GM23338 (cell line): ENCODE results near the gene TCTN3. TPM values are rescaled to one million over a fixed set of nuclear protein-coding genes. Genes with fewer than 3 reads are reported as not detected.

Experiments
- ATAC-seq: fragments of 200-7000 bp; cut with Tn5 transposase; 3 replicates; pipeline ENCODE4 v1.9.1; 2020
- DNase-seq: peaks from one replicate; pipeline ENCODE4 v3.0.0-alpha.2; 2015; ENCODE audit warnings: low spot score
- H2AFZ ChIP-seq: fragments of 200-600 bp; sonication (generic); 2 replicates; pipeline ENCODE4 v1.8.0; 2016; ENCODE audit warnings: antibody characterized with exemption, mild to moderate bottlenecking, moderate library complexity
- H3F3A ChIP-seq: fragments of 200-600 bp; sonication (generic); replicated peaks from 2 replicates; pipeline ENCODE4 v1.8.0; 2017; ENCODE audit warnings: antibody characterized with exemption, mixed run types, low read depth
- H3K27ac ChIP-seq: fragments of 200-600 bp; sonication (generic); 2 replicates; pipeline ENCODE4 v1.6.1; 2016; ENCODE audit warnings: low read depth
- H3K27me3 ChIP-seq: fragments of 200-600 bp; sonication (generic); 2 replicates; pipeline ENCODE4 v1.8.0; 2016; ENCODE audit warnings: mild to moderate bottlenecking, mixed run types, moderate library complexity; ENCODE audit not compliant: insufficient read depth
- H3K36me3 ChIP-seq: fragments of 200-600 bp; sonication (generic); 2 replicates; pipeline ENCODE4 v1.8.0; 2016; ENCODE audit warnings: mild to moderate bottlenecking; ENCODE audit not compliant: insufficient read depth
- H3K4me1 ChIP-seq: fragments of 200-600 bp; sonication (generic); 2 replicates; pipeline ENCODE4 v1.8.0; 2016; ENCODE audit warnings: mild to moderate bottlenecking, moderate library complexity; ENCODE audit not compliant: insufficient read depth
- H3K4me2 ChIP-seq: fragments of 200-600 bp; sonication (generic); 2 replicates; pipeline ENCODE4 v1.7.1; 2017; ENCODE audit warnings: mixed run types
- H3K4me3 ChIP-seq: fragments of 200-600 bp; sonication (generic); 2 replicates; pipeline ENCODE4 v1.6.1; 2016; ENCODE audit warnings: mixed run types
- H3K79me2 ChIP-seq: fragments of 200-600 bp; sonication (generic); replicated peaks from 2 replicates; pipeline ENCODE4 v1.8.0; 2017; ENCODE audit warnings: mild to moderate bottlenecking; ENCODE audit not compliant: insufficient read depth
- H3K9me2 ChIP-seq: fragments of 200-600 bp; sonication (generic); 2 replicates; pipeline ENCODE4 v1.8.0; 2017; ENCODE audit not compliant: insufficient read depth
- H4K20me1 ChIP-seq: fragments of 200-600 bp; sonication (generic); replicated peaks from 2 replicates; pipeline ENCODE4 v1.8.0; 2017; ENCODE audit warnings: mild to moderate bottlenecking; ENCODE audit not compliant: insufficient read depth
- H3K27ac Mint-ChIP-seq: 2 replicates; pipeline ENCODE4 v1.8.0; 2020; ENCODE audit warnings: inconsistent platforms, mild to moderate bottlenecking, moderate library complexity, mixed read lengths
- H3K27me3 Mint-ChIP-seq: 3 replicates; pipeline ENCODE4 v1.8.0; 2022; ENCODE audit warnings: low read depth, mild to moderate bottlenecking, moderate library complexity, mixed read lengths, inconsistent platforms; ENCODE audit not compliant: insufficient read depth, poor library complexity
- H3K36me3 Mint-ChIP-seq: 3 replicates; pipeline ENCODE4 v1.8.0; 2021; ENCODE audit warnings: low read depth, mild to moderate bottlenecking, inconsistent platforms, moderate library complexity, mixed read lengths
- H3K4me1 Mint-ChIP-seq: 3 replicates; pipeline ENCODE4 v1.8.0; 2020; ENCODE audit warnings: mild to moderate bottlenecking, inconsistent platforms, mixed read lengths
- H3K4me3 Mint-ChIP-seq: 3 replicates; pipeline ENCODE4 v1.8.0; 2021; ENCODE audit warnings: moderate library complexity, mild to moderate bottlenecking, inconsistent platforms, mixed read lengths
- H3K9me3 Mint-ChIP-seq: 3 replicates; pipeline ENCODE4 v1.8.0; 2020; ENCODE audit warnings: moderate library complexity, mild to moderate bottlenecking, inconsistent platforms, mixed read lengths
- CTCF ChIP-seq, 2 experiments: fragments of 200-600 bp in 1 of 2; sonication (generic) in 1 of 2; conservative IDR thresholded peaks; 2 replicates each; pipeline versions ENCODE4 v1.5.1 to v1.6.1; 2016 to 2017; ENCODE audit warnings: antibody characterized with exemption in 2 of 2, low read depth in 2 of 2, mild to moderate bottlenecking in 2 of 2, moderate library complexity in 1 of 2
- EZH2 ChIP-seq: fragments of 200-600 bp; sonication (generic); IDR thresholded peaks from one replicate; pipeline ENCODE4 v1.8.0; 2017; ENCODE audit warnings: antibody characterized with exemption, mild to moderate bottlenecking, low read depth; ENCODE audit not compliant: unreplicated experiment
- EZH2phosphoT487 ChIP-seq: fragments of 200-600 bp; sonication (generic); IDR thresholded peaks from one replicate; pipeline ENCODE4 v1.8.1; 2018; ENCODE audit warnings: antibody characterized with exemption; ENCODE audit not compliant: unreplicated experiment
- JUNB ChIP-seq: IDR thresholded peaks from one replicate; pipeline ENCODE4 v1.6.1; 2016; ENCODE audit warnings: antibody characterized with exemption; ENCODE audit not compliant: unreplicated experiment
- NANOG ChIP-seq: IDR thresholded peaks from 2 replicates; pipeline ENCODE4 v1.6.1; 2016; ENCODE audit warnings: antibody characterized with exemption, borderline replicate concordance
- REST ChIP-seq: IDR thresholded peaks from one replicate; pipeline ENCODE4 v1.6.1; 2018; ENCODE audit warnings: antibody characterized with exemption; ENCODE audit not compliant: unreplicated experiment
- ZNF114 ChIP-seq: fragments of 250-450 bp; sonication (Bioruptor Pico); IDR thresholded peaks from 2 replicates; pipeline ENCODE4 v1.5.0; 2020; ENCODE audit warnings: mild to moderate bottlenecking, moderate library complexity
- ZNF331 ChIP-seq: fragments of 250-450 bp; sonication (Bioruptor Pico); IDR thresholded peaks from 2 replicates; pipeline ENCODE4 v1.5.0; 2020; ENCODE audit warnings: low read depth, mild to moderate bottlenecking, moderate library complexity
- ZNF462 ChIP-seq: fragments of 250-450 bp; sonication (Bioruptor Pico); IDR thresholded peaks from 2 replicates; pipeline ENCODE4 v1.5.0; 2020; ENCODE audit warnings: mild to moderate bottlenecking, moderate library complexity
- polyA plus RNA-seq: library from polyadenylated mRNA; unstranded; fragments of >200 nt; fragmentation: Nextera tagmentation; extraction: Ambion mirVana; gene quantifications from 2 replicates; pipeline ENCODE4 v1.2.1, GENCODE V29; 2016
- total RNA-seq: library from RNA; depleted of rRNA; stranded (reverse); fragments of >200 nt; shearing (Covaris generic); gene quantifications from 2 replicates; pipeline ENCODE4 v1.2.3, GENCODE V29; 2014

TCTN3 gene
- total and polyA plus RNA-seq, 2 experiments from 2014 or later, result 29.7 to 32.4 TPM

- TF ChIP-seq ZNF462 (CRISPR knock-in tag), result no peak
- TF ChIP-seq CTCF (conservative IDR thresholded peaks at IDR 0.05; ENCODE audit: low read depth in 2 of 2), result no peak
- TF ChIP-seq NANOG, result no peak
- no peak for TF ChIP-seq ZNF114 (CRISPR knock-in tag)
- TF ChIP-seq JUNB, result no peak
- TF ChIP-seq EZH2, result no peak
- no peak for TF ChIP-seq ZNF331 (CRISPR knock-in tag)
- TF ChIP-seq EZH2phosphoT487, result no peak
These were observed 29.2 kb downstream of the TCTN3 start (continued) for GRCh38 chr10:95664543-95664942.

- H3K4me3 ChIP-seq, result no peak overlapping the region
- Mint-ChIP-seq H3K27ac (no peak overlapping the region), H3K4me3 (no peak overlapping the region)
- no peak for TF ChIP-seq REST
- TF ChIP-seq ZNF331 (CRISPR knock-in tag), result no peak
These were observed 30.2 kb downstream of the TCTN3 start for GRCh38 chr10:95663496-95663895.

More at GRCh38 chr10:95663496-95663895, 30.2 kb downstream of the TCTN3 start:
- Histone ChIP-seq H2AFZ (no peak overlapping the region), H3F3A (no peaks in the 10 kb centered on the region), H3K9me2 (no peaks in the 10 kb centered on the region), H3K27me3 (no peaks in the 10 kb centered on the region), H3K79me2 (no peaks in the 10 kb centered on the region), H4K20me1 (0 out of 2 replicates have a peak, but pooled peaks cover 4% of the 10 kb centered on the region), H3K4me2 (no peak overlapping the region), H3K36me3 (no peaks in the 10 kb centered on the region), H3K27ac (no peak overlapping the region), H3K4me1 (no peaks in the 10 kb centered on the region)
- no peak for ATAC-seq
- Mint-ChIP-seq H3K9me3 (no peaks in the 10 kb centered on the region), H3K4me1 (no peaks in the 10 kb centered on the region), H3K36me3 (no peaks in the 10 kb centered on the region), H3K27me3 (no peaks in the 10 kb centered on the region)
- DNase-seq, result no peak
